ENCODE data around the gene FGF21.

Gene FGF21

GRCh38 chr19:48755084-48755641 is at the start of gene FGF21:
TSS of gene FGF21 (plus strand) at chr19:48755524. CDS start at chr19:48756237, 713 bp downstream.
- no peak for DNase-seq (ENCODE audit: extremely low spot score)
- POLR2A ChIA-PET = interaction anchor here (0.6 kb wide), 1 partner anchor 138 kb away, joined by 6 read pairs; no protein-coding TSS in a partner anchor
- TF ChIP-seq CTCF (IDR thresholded peaks at IDR 0.05; ENCODE audit: control extremely low read depth, extremely low read depth, low read depth, missing control alignments) = no peak
- CTCF ChIA-PET = no interaction called here

GRCh38 chr19:48708471-48708870 is 46.9 kb upstream of the FGF21 start:
- ChIA-PET CTCF (no interaction called here), POLR2A (no interaction called here)
- no peak for DNase-seq (ENCODE audit: extremely low spot score)
- TF ChIP-seq CTCF (IDR thresholded peaks at IDR 0.05; ENCODE audit: control extremely low read depth, extremely low read depth, low read depth, missing control alignments) = no peak

- no peak for TF ChIP-seq CTCF (IDR thresholded peaks at IDR 0.05; ENCODE audit: control extremely low read depth, extremely low read depth, low read depth, missing control alignments)
- no peak for DNase-seq (ENCODE audit: extremely low spot score)
- ChIA-PET CTCF (interaction anchor here (1.5 to 5.1 kb wide), 2 partner anchors 16 to 36 kb away, joined by 3 to 22 read pairs; no protein-coding TSS in a partner anchor), POLR2A (no interaction called here)
These were observed 44.1 kb upstream of the FGF21 start for GRCh38 chr19:48711106-48711662.

- POLR2A ChIA-PET = interaction anchor here (0.6 to 1.2 kb wide), 2 partner anchors 159 to 220 kb away, joined by 3 to 4 read pairs; partner anchors contain the start of gene PPP1R15A
- CTCF ChIA-PET = interaction anchor here (1.0 to 5.1 kb wide), 7 partner anchors 10 to 442 kb away, joined by 3 to 22 read pairs (median 3); partner anchors contain the start of genes CA11 and HRC
- no peak for DNase-seq (ENCODE audit: extremely low spot score)
- no peak for TF ChIP-seq CTCF (IDR thresholded peaks at IDR 0.05; ENCODE audit: control extremely low read depth, extremely low read depth, low read depth, missing control alignments)
These were observed 42.1 kb upstream of the FGF21 start for GRCh38 chr19:48713041-48713863.

GRCh38 chr19:48713864-48714755 is 41.2 kb upstream of the FGF21 start:
- CTCF ChIA-PET = interaction anchor here (1.0 to 5.1 kb wide), 11 partner anchors 10 to 441 kb away, joined by 3 to 22 read pairs (median 4); partner anchors contain the start of genes CA11, GYS1 and HRC
- DNase-seq (ENCODE audit: extremely low spot score) = peak; percentile 99
- no peak for TF ChIP-seq CTCF (IDR thresholded peaks at IDR 0.05; ENCODE audit: control extremely low read depth, extremely low read depth, low read depth, missing control alignments)
- POLR2A ChIA-PET = interaction anchor here (0.5 to 1.2 kb wide), 3 partner anchors 158 to 879 kb away, joined by 3 to 6 read pairs (median 4); partner anchors contain the start of gene PPP1R15A

Data from GM10248 (cell line).